ENCODE results near the gene HELB. TPM values are rescaled to one million over a fixed set of nuclear protein-coding genes. Genes with fewer than 3 reads are reported as not detected.

Gene HELB
- total RNA-seq, 4 donors from 2014 or later = 1.3 to 5.0 (median 1.9) TPM

- intact Hi-C loops (cut with DNase I) = no loop called here
- Histone ChIP-seq H3K9me3 (no peaks in the 10 kb centered on the region), H3K27me3 (no peaks in the 10 kb centered on the region), H3K4me3 (no peak overlapping the region), H3K36me3 (no peaks in the 10 kb centered on the region), H3K27ac (replicated peaks in 1 of 4) (no peak overlapping the region), H3K4me1 (no peaks in the 10 kb centered on the region)
- 92% methylated on average over 1 of the region's 1 CpG for WGBS
- TF ChIP-seq EP300 (IDR thresholded peaks at IDR 0.05) (no peak), POLR2A (IDR thresholded peaks at IDR 0.05; ENCODE audit: low read depth) (no peak), CTCF (IDR thresholded peaks at IDR 0.05) (no peak), POLR2AphosphoS5 (IDR thresholded peaks at IDR 0.05) (no peak)
- no peak for DNase-seq (ENCODE audit: extremely low spot score)
Measured at GRCh38 chr12:66280561-66280960, 21.7 kb upstream of the HELB start.

- no peaks in the 10 kb centered on the region for H3K36me3 ChIP-seq
- H3K9me3 ChIP-seq = no peaks in the 10 kb centered on the region
- H3K4me3 ChIP-seq = no peak overlapping the region
- no peaks in the 10 kb centered on the region for H3K4me1 ChIP-seq
- no peak overlapping the region for H3K27ac ChIP-seq (replicated peaks in 1 of 4)
- 86% methylated on average over 3 of the region's 3 CpGs for WGBS
- H3K27me3 ChIP-seq = no peaks in the 10 kb centered on the region
- intact Hi-C loops (cut with DNase I) = no loop called here
- TF ChIP-seq CTCF (IDR thresholded peaks at IDR 0.05) (no peak), POLR2AphosphoS5 (IDR thresholded peaks at IDR 0.05) (no peak), EP300 (IDR thresholded peaks at IDR 0.05) (no peak), POLR2A (IDR thresholded peaks at IDR 0.05; ENCODE audit: low read depth) (no peak)
- no peak for DNase-seq (ENCODE audit: extremely low spot score)
Measured at GRCh38 chr12:66282244-66282643, 20.0 kb upstream of the HELB start.

DNA sequence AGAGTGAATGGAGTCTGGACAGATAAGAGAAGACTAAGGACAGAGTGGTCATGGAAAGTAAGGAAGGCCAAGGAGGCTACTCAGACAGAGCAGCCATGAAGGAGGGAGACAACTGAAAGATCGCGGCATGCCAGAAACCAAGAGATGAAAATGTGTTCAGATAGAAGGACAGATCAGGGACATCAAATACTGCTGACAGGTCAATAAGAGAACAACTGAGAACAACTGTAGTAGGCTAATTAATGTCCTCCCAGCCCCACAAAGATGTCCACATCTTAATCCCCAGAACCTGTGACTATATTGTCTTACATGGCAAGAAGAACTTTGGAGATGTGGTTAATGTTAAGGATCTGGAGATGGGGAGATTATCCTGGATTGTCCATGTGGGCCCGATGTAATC is 15.0 kb upstream of the HELB start:
- Histone ChIP-seq H3K9me3 (no peaks in the 10 kb centered on the region), H3K4me3 (no peak overlapping the region), H3K4me1 (no peaks in the 10 kb centered on the region), H3K36me3 (no peaks in the 10 kb centered on the region), H3K27me3 (no peaks in the 10 kb centered on the region), H3K27ac (replicated peaks in 1 of 4) (no peak overlapping the region)
- TF ChIP-seq EP300 (IDR thresholded peaks at IDR 0.05) = no peak
- TF ChIP-seq POLR2AphosphoS5 (IDR thresholded peaks at IDR 0.05) = no peak
- no peak for TF ChIP-seq POLR2A (IDR thresholded peaks at IDR 0.05; ENCODE audit: low read depth)
- no peak for TF ChIP-seq CTCF (IDR thresholded peaks at IDR 0.05)
- WGBS = 94% methylated on average over 3 of the region's 3 CpGs
- DNase-seq (ENCODE audit: extremely low spot score) = no peak
- intact Hi-C loops (cut with DNase I) = no loop called here

- no peaks in the 10 kb centered on the region for H3K9me3 ChIP-seq
- no peak overlapping the region for H3K27ac ChIP-seq (replicated peaks in 1 of 4)
- TF ChIP-seq CTCF (IDR thresholded peaks at IDR 0.05) = no peak
- no peak for TF ChIP-seq POLR2A (IDR thresholded peaks at IDR 0.05; ENCODE audit: low read depth)
- TF ChIP-seq EP300 (IDR thresholded peaks at IDR 0.05) = no peak
- no peak for TF ChIP-seq POLR2AphosphoS5 (IDR thresholded peaks at IDR 0.05)
- H3K4me1 ChIP-seq = no peaks in the 10 kb centered on the region
- 83% methylated on average over 5 of the region's 5 CpGs for WGBS
- no peaks in the 10 kb centered on the region for H3K36me3 ChIP-seq
- intact Hi-C loops (cut with DNase I) = no loop called here
- DNase-seq (ENCODE audit: extremely low spot score) = no peak
- no peaks in the 10 kb centered on the region for H3K27me3 ChIP-seq
- no peak overlapping the region for H3K4me3 ChIP-seq
Measured at GRCh38 chr12:66288121-66288520, 14.2 kb upstream of the HELB start.

DNA sequence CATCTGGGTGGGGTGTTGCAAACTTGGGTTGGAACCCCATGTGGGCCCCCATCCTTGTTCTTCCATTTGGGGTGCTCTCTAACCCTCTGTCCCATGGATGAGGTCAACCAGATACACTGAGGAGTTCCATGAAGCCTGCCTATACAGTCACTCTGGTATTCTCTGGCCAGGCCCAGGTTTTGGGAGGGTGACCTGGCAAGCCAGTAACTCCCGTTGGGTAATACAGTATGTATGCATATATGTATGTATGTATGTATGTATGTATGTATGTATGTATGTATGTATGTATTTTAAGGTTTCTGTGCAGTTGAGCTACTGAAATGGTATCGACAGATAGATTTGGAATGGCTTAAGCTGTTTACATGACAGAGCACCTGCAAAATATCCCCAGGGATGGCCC is 12.8 kb upstream of the HELB start:
- Histone ChIP-seq H3K27me3 (no peaks in the 10 kb centered on the region), H3K4me3 (no peak overlapping the region), H3K9me3 (no peaks in the 10 kb centered on the region), H3K4me1 (no peaks in the 10 kb centered on the region), H3K27ac (replicated peaks in 1 of 4) (no peak overlapping the region), H3K36me3 (no peaks in the 10 kb centered on the region)
- TF ChIP-seq EP300 (IDR thresholded peaks at IDR 0.05) (no peak), CTCF (IDR thresholded peaks at IDR 0.05) (no peak), POLR2A (IDR thresholded peaks at IDR 0.05; ENCODE audit: low read depth) (no peak), POLR2AphosphoS5 (IDR thresholded peaks at IDR 0.05) (no peak)
- intact Hi-C loops (cut with DNase I) = no loop called here
- DNase-seq (ENCODE audit: extremely low spot score) = no peak
- WGBS = 100% methylated on average over 2 of the region's 2 CpGs

Data from esophagus muscularis mucosa (tissue), 4 donors.